Measurements from ENCODE around the gene SLC7A5.

SLC7A5 gene

GRCh38 chr16:87801679-87802259 is 67.5 kb downstream of the SLC7A5 start (continued):
- TF ChIP-seq ZNF391 (tag by site-specific recombination; IDR thresholded peaks at IDR 0.05; ENCODE audit: borderline replicate concordance, low read depth) (no peak), ZNF221 (tag by site-specific recombination; IDR thresholded peaks at IDR 0.05; ENCODE audit: borderline replicate concordance) (no peak), ZNF404 (tag by site-specific recombination; IDR thresholded peaks at IDR 0.05) (no peak), ZBTB1 (tag by site-specific recombination; IDR thresholded peaks at IDR 0.05) (no peak), MZF1 (tag by site-specific recombination; IDR thresholded peaks at IDR 0.05; ENCODE audit: borderline replicate concordance) (no peak), SP2 (tag by site-specific recombination; IDR thresholded peaks at IDR 0.05) (no peak), ZNF426 (tag by site-specific recombination; IDR thresholded peaks at IDR 0.05) (no peak), ZNF488 (tag by site-specific recombination; IDR thresholded peaks at IDR 0.05) (no peak)

- ChIA-PET POLR2A (no interaction called here), CTCF (interaction anchor here (1.5 kb wide), 1 partner anchor 49 kb away, joined by 4 read pairs; no protein-coding TSS in a partner anchor)
- Histone ChIP-seq H3K36me3 (ENCODE audit: control insufficient read depth in 2 of 2, insufficient read depth in 1 of 2, low read length in 2 of 2) (no peaks in the 10 kb centered on the region), H3K9me3 (ENCODE audit: control insufficient read depth, insufficient read depth, low read depth, low read length) (no peaks in the 10 kb centered on the region), H3K4me1 (ENCODE audit: control insufficient read depth, insufficient read depth, low read length) (no peaks in the 10 kb centered on the region), H3K27ac (ENCODE audit: extremely low read depth, low read depth, low read length) (no peak overlapping the region), H3K4me3 (ENCODE audit: low read depth, low read length) (no peak overlapping the region)
- TF ChIP-seq ZNF747 (tag by site-specific recombination; IDR thresholded peaks at IDR 0.05) (no peak), ZNF112 (tag by site-specific recombination; IDR thresholded peaks at IDR 0.05) (no peak), WT1 (tag by site-specific recombination; IDR thresholded peaks at IDR 0.05) (no peak), ZNF280C (tag by site-specific recombination; IDR thresholded peaks at IDR 0.05) (no peak), OVOL3 (tag by site-specific recombination; IDR thresholded peaks at IDR 0.05) (no peak), ZSCAN30 (tag by site-specific recombination; IDR thresholded peaks at IDR 0.05) (no peak), ZNF792 (tag by site-specific recombination; IDR thresholded peaks at IDR 0.05) (no peak), ZBTB10 (tag by site-specific recombination; IDR thresholded peaks at IDR 0.05) (no peak), ZNF626 (tag by site-specific recombination; IDR thresholded peaks at IDR 0.05) (no peak), ZNF155 (tag by site-specific recombination; IDR thresholded peaks at IDR 0.05) (no peak), ZNF350 (tag by site-specific recombination; IDR thresholded peaks at IDR 0.05) (no peak), TCF7L2 (IDR thresholded peaks at IDR 0.05; ENCODE audit: borderline replicate concordance, low read depth, low read length) (no peak), ZBTB20 (tag by site-specific recombination; IDR thresholded peaks at IDR 0.05) (no peak)
These were observed 68.8 kb downstream of the SLC7A5 start for GRCh38 chr16:87800497-87800896.
